Measurements from ENCODE around the gene FAM187B.
"Not testable (repeated sequence)": the region's sequence is repeated elsewhere in the genome, so short reads cannot be mapped to it uniquely, and the experiment has no call there.

Gene FAM187B

GRCh38 chr19:35262101-35262761, 33.7 kb upstream of the FAM187B start:
- DNase-seq (ENCODE audit: low read depth, low spot score): no peak

- no peak for DNase-seq (ENCODE audit: low read depth, low spot score)
These were observed 33.0 kb upstream of the FAM187B start for GRCh38 chr19:35261356-35262100.

- no peak for DNase-seq (ENCODE audit: low read depth, low spot score)
These were observed 32.3 kb upstream of the FAM187B start for GRCh38 chr19:35260694-35261304.

- DNase-seq (ENCODE audit: low read depth, low spot score): no peak
These were observed 28.5 kb upstream of the FAM187B start for GRCh38 chr19:35257113-35257461.

- DNase-seq (ENCODE audit: low read depth, low spot score): no peak
These were observed 28.0 kb upstream of the FAM187B start for GRCh38 chr19:35256566-35256965.

- no peak for DNase-seq (ENCODE audit: low read depth, low spot score)
These were observed 26.1 kb upstream of the FAM187B start for GRCh38 chr19:35254341-35255297.

- no peak for DNase-seq (ENCODE audit: low read depth, low spot score)
These were observed 25.1 kb upstream of the FAM187B start for GRCh38 chr19:35253316-35254286.

- DNase-seq (ENCODE audit: low read depth, low spot score): no peak
These were observed 22.9 kb upstream of the FAM187B start for GRCh38 chr19:35251456-35251855.

GRCh38 chr19:35249848-35250711, 21.5 kb upstream of the FAM187B start:
- DNase-seq (ENCODE audit: low read depth, low spot score): no peak

- DNase-seq (ENCODE audit: low read depth, low spot score): no peak
These were observed 20.8 kb upstream of the FAM187B start for GRCh38 chr19:35249146-35249847.

GRCh38 chr19:35248310-35249145, 20.0 kb upstream of the FAM187B start, which contains the start of gene LSR:
TSS of gene LSR (plus strand) at chr19:35249002. CDS start at chr19:35249023, 21 bp downstream.
- DNase-seq (ENCODE audit: low read depth, low spot score): peak; percentile 96

- DNase-seq (ENCODE audit: low read depth, low spot score): peak; percentile 98
These were observed 19.2 kb upstream of the FAM187B start for GRCh38 chr19:35247526-35248309.

GRCh38 chr19:35246466-35247092, 18.0 kb upstream of the FAM187B start:
- no peak for DNase-seq (ENCODE audit: low read depth, low spot score)

- DNase-seq (ENCODE audit: low read depth, low spot score): no peak
These were observed 12.9 kb upstream of the FAM187B start for GRCh38 chr19:35241417-35241816.

GRCh38 chr19:35240327-35240726, 11.8 kb upstream of the FAM187B start:
- DNase-seq (ENCODE audit: low read depth, low spot score): no peak

- DNase-seq (ENCODE audit: low read depth, low spot score): not testable (repeated sequence)
These were observed 11.1 kb upstream of the FAM187B start for GRCh38 chr19:35239597-35239996.
